Measurements from ENCODE around the gene MRPL53.
"Not testable (repeated sequence)": the region's sequence is repeated elsewhere in the genome, so short reads cannot be mapped to it uniquely, and the experiment has no call there.

The MRPL53 gene

DNA sequence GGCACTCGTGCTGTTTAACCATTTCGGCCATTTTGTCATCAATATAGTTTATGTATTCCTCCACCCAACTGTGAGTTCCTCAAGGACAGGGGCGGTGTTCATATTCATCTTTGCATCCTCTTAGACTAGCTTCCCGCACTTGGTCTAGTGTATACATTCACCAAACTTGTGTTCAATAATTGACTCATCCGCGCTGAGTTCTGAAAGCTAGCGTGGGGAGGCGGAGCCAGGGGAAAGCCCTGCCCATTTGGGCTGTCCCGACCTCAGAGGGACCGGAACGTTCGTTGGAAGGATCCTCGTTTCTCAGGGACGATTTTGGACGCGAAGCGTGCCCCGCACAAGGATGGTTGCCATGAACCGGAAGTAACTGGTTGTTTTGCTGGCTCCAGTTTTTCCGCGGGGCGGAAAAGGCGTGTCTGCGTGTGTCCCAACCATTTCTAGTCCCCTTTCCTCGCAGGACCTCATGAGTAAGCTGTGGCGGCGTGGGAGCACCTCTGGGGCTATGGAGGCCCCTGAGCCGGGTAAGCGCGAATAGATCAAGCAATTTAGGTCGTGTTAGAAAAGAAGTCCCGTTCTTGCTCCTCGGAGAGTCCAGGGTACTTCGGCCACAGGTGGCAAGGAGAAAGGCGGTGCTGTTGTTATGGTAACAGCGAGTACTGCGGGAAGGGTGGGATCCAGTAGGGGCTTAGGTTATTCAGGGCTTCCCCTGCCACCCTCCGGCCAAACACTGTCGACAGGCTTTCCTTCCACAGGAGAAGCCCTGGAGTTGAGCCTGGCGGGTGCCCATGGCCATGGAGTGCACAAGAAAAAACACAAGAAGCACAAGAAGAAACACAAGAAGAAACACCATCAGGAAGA lies 17.6 kb downstream of the MRPL53 start, which contains the start of gene INO80B:
Gene INO80B (plus strand): TSS at position 434 of the 858 bp plus-strand sequence. CDS start 30 bp downstream, at position 464.
- H3K27me3 Mint-ChIP-seq: no peaks in the 10 kb centered on the region
- no peaks in the 10 kb centered on the region for H3K9me3 Mint-ChIP-seq (ENCODE audit: low read depth)
- H3K27ac Mint-ChIP-seq: peak within 1 kb of the TSS; percentile 98
- peaks cover 52% of the 10 kb centered on the region for H3K4me1 Mint-ChIP-seq (ENCODE audit: low read depth)
- H3K36me3 Mint-ChIP-seq: peaks cover 7% of the 10 kb centered on the region
- peak within 1 kb of the TSS; percentile 98 for H3K4me3 Mint-ChIP-seq

- Mint-ChIP-seq H3K27ac (no peak overlapping the region), H3K36me3 (peaks cover 5% of the 10 kb centered on the region), H3K4me3 (no peak overlapping the region), H3K9me3 (ENCODE audit: low read depth) (no peaks in the 10 kb centered on the region), H3K27me3 (no peaks in the 10 kb centered on the region), H3K4me1 (ENCODE audit: low read depth) (peaks cover 16% of the 10 kb centered on the region)
Measured at GRCh38 chr2:74450570-74451190, 21.8 kb downstream of the MRPL53 start.

GRCh38 chr2:74448771-74449170 lies 23.7 kb downstream of the MRPL53 start:
- Mint-ChIP-seq H3K36me3 (no peaks in the 10 kb centered on the region), H3K4me3 (no peak overlapping the region), H3K4me1 (ENCODE audit: low read depth) (peaks cover 3% of the 10 kb centered on the region), H3K9me3 (ENCODE audit: low read depth) (no peaks in the 10 kb centered on the region), H3K27ac (no peak overlapping the region), H3K27me3 (peaks cover 4% of the 10 kb centered on the region)

- no peak overlapping the region for H3K27ac Mint-ChIP-seq
- no peak overlapping the region for H3K4me3 Mint-ChIP-seq
- H3K27me3 Mint-ChIP-seq: peaks cover 5% of the 10 kb centered on the region
- H3K4me1 Mint-ChIP-seq (ENCODE audit: low read depth): peaks cover under 1% of the 10 kb centered on the region
- H3K9me3 Mint-ChIP-seq (ENCODE audit: low read depth): no peaks in the 10 kb centered on the region
- H3K36me3 Mint-ChIP-seq: no peaks in the 10 kb centered on the region
Measured at GRCh38 chr2:74447230-74447999, 25.1 kb downstream of the MRPL53 start.

- H3K4me1 Mint-ChIP-seq (ENCODE audit: low read depth): peaks cover 10% of the 10 kb centered on the region
Measured at GRCh38 chr2:74444498-74445318, 27.8 kb downstream of the MRPL53 start.

GRCh38 chr2:74442483-74443297 lies 29.8 kb downstream of the MRPL53 start:
- Mint-ChIP-seq H3K4me1 (ENCODE audit: low read depth) (peaks cover 10% of the 10 kb centered on the region), H3K4me3 (peak overlapping the region; percentile 83), H3K27me3 (peaks cover 18% of the 10 kb centered on the region)
- H3K36me3 Mint-ChIP-seq; H3K9me3 Mint-ChIP-seq (ENCODE audit: low read depth); H3K27ac Mint-ChIP-seq: not testable (repeated sequence)

More at GRCh38 chr2:74444498-74445318, 27.8 kb downstream of the MRPL53 start:
- no peaks in the 10 kb centered on the region for H3K36me3 Mint-ChIP-seq
- H3K9me3 Mint-ChIP-seq (ENCODE audit: low read depth): no peaks in the 10 kb centered on the region
- H3K4me3 Mint-ChIP-seq: no peak overlapping the region
- peaks cover 11% of the 10 kb centered on the region for H3K27me3 Mint-ChIP-seq
- H3K27ac Mint-ChIP-seq: no peak overlapping the region

- no peak within 1 kb of the TSS for H3K27ac Mint-ChIP-seq
- peak within 1 kb of the TSS; percentile 83 for H3K4me3 Mint-ChIP-seq
- peaks cover 18% of the 10 kb centered on the region for H3K27me3 Mint-ChIP-seq
Measured at GRCh38 chr2:74441690-74442482, 30.6 kb downstream of the MRPL53 start, which contains the start of gene RTKN. Gene RTKN (minus strand): TSS chr2:74441937. CDS start chr2:74441816, 121 bp downstream.

DNA sequence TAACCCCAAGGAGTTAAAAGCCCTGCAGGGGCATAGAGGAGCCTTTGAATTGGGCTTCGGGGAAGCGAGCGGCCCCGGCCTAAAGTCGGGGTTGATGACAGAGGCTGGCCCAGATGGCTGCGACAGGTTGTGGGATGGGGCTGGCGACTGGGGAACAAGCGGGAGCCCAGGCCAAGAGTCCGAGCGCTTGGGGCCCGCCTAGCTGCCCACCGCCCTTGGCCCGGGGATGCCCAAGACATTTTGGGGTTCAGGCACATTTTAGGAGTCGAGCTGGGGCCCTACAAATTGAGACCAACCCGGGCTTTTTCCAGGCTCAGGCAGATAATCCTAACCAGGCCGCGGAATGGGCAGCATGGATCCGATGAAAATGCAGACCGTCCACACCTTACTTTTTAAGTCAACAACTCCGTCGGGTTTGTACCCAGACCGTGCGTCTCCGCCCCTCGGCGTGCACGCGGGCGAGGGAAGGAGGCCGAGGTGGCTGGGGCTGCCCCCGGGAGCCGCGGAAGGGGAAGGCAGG lies 31.2 kb downstream of the MRPL53 start:
- Mint-ChIP-seq H3K27ac (no peak overlapping the region), H3K36me3 (no peaks in the 10 kb centered on the region), H3K4me3 (peak overlapping the region; percentile 69), H3K9me3 (ENCODE audit: low read depth) (no peaks in the 10 kb centered on the region), H3K27me3 (peaks cover 18% of the 10 kb centered on the region), H3K4me1 (ENCODE audit: low read depth) (peaks cover 10% of the 10 kb centered on the region)

More at GRCh38 chr2:74441690-74442482, 30.6 kb downstream of the MRPL53 start, which contains the start of gene RTKN:
- no peaks in the 10 kb centered on the region for H3K36me3 Mint-ChIP-seq
- no peaks in the 10 kb centered on the region for H3K9me3 Mint-ChIP-seq (ENCODE audit: low read depth)
- H3K4me1 Mint-ChIP-seq (ENCODE audit: low read depth): peaks cover 10% of the 10 kb centered on the region

GRCh38 chr2:74440378-74441169 lies 31.9 kb downstream of the MRPL53 start:
- H3K36me3 Mint-ChIP-seq: no peaks in the 10 kb centered on the region
- H3K9me3 Mint-ChIP-seq (ENCODE audit: low read depth): no peaks in the 10 kb centered on the region
- peaks cover 10% of the 10 kb centered on the region for H3K4me1 Mint-ChIP-seq (ENCODE audit: low read depth)
- no peak overlapping the region for H3K27ac Mint-ChIP-seq
- H3K4me3 Mint-ChIP-seq: peak overlapping the region; percentile 69
- peaks cover 18% of the 10 kb centered on the region for H3K27me3 Mint-ChIP-seq

- Mint-ChIP-seq H3K27ac (no peak overlapping the region), H3K4me3 (peak overlapping the region; percentile 53), H3K9me3 (ENCODE audit: low read depth) (no peaks in the 10 kb centered on the region), H3K27me3 (peaks cover 16% of the 10 kb centered on the region), H3K4me1 (ENCODE audit: low read depth) (peaks cover 10% of the 10 kb centered on the region), H3K36me3 (no peaks in the 10 kb centered on the region)
Measured at GRCh38 chr2:74439803-74440377, 32.6 kb downstream of the MRPL53 start.

DNA sequence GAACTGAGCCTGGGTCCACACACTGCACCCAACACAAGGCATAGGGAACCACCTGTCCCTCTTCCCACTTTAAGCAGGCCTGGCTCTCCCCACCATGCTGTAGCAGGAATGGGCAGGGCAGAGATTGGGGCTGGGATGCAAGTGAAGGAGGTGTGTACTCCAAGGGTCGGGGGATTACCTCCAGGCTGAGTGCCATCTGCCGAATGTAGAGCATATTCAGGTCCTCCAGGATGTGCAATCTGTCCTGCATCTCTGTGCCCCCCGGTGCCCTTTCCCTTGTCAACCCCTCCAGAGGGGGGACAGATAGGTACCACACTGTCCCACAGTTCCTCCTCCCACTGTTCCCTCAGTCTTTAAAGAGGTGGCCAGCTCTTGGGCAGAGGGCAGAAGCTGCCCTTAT lies 33.1 kb downstream of the MRPL53 start:
- Mint-ChIP-seq H3K36me3 (no peaks in the 10 kb centered on the region), H3K9me3 (ENCODE audit: low read depth) (no peaks in the 10 kb centered on the region), H3K4me1 (ENCODE audit: low read depth) (peaks cover 10% of the 10 kb centered on the region), H3K27ac (no peak overlapping the region), H3K4me3 (no peak overlapping the region), H3K27me3 (peaks cover 16% of the 10 kb centered on the region)

- H3K4me3 Mint-ChIP-seq: no peak overlapping the region
- H3K36me3 Mint-ChIP-seq: no peaks in the 10 kb centered on the region
- H3K27ac Mint-ChIP-seq: no peak overlapping the region
- peaks cover 10% of the 10 kb centered on the region for H3K4me1 Mint-ChIP-seq (ENCODE audit: low read depth)
- H3K9me3 Mint-ChIP-seq (ENCODE audit: low read depth): no peaks in the 10 kb centered on the region
- peaks cover 14% of the 10 kb centered on the region for H3K27me3 Mint-ChIP-seq
Measured at GRCh38 chr2:74438248-74438647, 34.2 kb downstream of the MRPL53 start.

Data from activated naive CD8-positive, alpha-beta T cell (primary cell).